Stimulated activated CD8-positive, alpha-beta memory T cell treated with anti-CD3 and anti-CD28 coated beads, Interleukin-4, amount 100 ng/mL, for 4 hours (primary cell): ENCODE data around the gene HSPG2.

Experiments
- DNase-seq, 2 donors: peaks; one replicate each; pipeline ENCODE4 v3.0.0-alpha.2; 2020; ENCODE audit warnings: low read depth in 2 of 2, low spot score in 1 of 2

The HSPG2 gene

DNA sequence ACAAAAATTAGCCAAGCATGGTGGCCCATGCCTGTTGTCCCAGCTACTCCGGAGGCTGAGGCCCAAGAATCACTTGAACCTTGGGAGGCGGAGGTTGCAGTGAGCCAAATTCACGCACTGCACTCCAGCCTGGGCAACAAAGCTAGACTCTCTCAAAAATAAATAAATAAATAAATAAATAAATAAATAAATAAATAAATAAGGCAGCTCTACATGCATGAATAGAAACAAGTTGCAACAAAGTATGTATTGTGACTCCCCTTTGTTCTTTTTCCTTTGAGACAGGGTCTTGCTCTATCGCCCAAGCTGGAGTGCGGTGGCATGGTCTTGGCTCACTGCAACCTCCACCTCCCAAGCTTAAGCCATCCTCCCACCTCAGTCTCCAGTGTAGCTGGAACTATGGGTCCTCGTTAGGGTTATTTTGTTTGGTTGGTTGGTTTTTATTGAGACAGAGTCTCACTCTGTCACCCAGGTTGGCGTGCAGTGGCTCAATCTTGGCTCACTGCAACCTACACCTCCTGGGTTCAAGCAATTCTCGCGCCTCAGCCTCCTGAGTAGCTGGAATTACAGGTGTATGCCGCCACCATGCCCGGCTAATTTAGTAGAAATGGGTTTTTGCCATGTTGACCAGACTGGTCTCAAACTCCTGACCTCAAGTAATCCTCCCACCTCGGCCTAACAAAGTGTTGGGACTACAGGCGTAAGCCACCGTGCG lies 162.1 kb downstream of the HSPG2 start:
- DNase-seq = no peak

DNA sequence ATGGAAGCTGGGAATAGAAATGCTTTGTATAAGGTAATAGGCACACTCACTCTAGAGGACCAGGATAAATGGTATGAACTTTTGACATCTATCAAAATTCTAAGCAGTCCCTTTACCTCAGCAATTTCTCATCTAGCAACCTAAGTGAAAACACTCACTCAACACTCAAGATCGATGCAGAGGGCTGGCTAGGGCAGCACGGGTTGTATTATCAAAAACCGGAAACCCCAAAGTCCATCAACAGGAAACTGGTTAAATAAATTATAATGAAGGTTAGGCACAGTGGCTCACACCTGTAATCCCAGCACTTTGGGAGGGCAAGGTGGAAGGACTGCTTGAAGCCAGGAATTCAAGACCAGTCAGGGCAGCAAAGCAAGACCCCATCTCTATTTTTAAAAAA lies 163.5 kb downstream of the HSPG2 start:
- DNase-seq = no peak
